K562 (cell line): Measurements from ENCODE around the gene FGF11. TPM values are rescaled to one million over a fixed set of nuclear protein-coding genes. Genes with fewer than 3 reads are reported as not detected.
A peak's percentile ranks its signal among the peaks of the same experiment; 100 is the strongest.

Experiments
- ARID1B ChIP-seq: fragments of 450-650 bp; IDR thresholded peaks from 2 replicates; pipeline ENCODE4 v1.6.1; 2016; ENCODE audit warnings: antibody characterized with exemption, mild to moderate bottlenecking, inconsistent platforms
- BHLHE40 ChIP-seq: IDR thresholded peaks from 2 replicates; pipeline ENCODE4 v1.6.1; 2011; ENCODE audit warnings: low read length, improper control_type of control experiment
- CXXC5 ChIP-seq: fragments of 250-450 bp; sonication (Bioruptor Pico); IDR thresholded peaks from 2 replicates; pipeline ENCODE4 v1.8.0; 2022; ENCODE audit warnings: inconsistent platforms, mild to moderate bottlenecking, moderate library complexity
- DACH1 ChIP-seq: fragments of 450-650 bp; IDR thresholded peaks from 2 replicates; pipeline ENCODE4 v1.6.1; 2018; ENCODE audit not compliant: partially characterized antibody
- ETS2 ChIP-seq: IDR thresholded peaks from 2 replicates; pipeline ENCODE4 v1.6.1; 2016; ENCODE audit warnings: borderline replicate concordance, missing genetic modification characterization, mild to moderate bottlenecking, moderate library complexity, missing compliant biosample characterization; ENCODE audit not compliant: poor library complexity, severe bottlenecking
- HDAC6 ChIP-seq: IDR thresholded peaks from 2 replicates; pipeline ENCODE4 v1.6.1; 2012; ENCODE audit warnings: low read depth, mild to moderate bottlenecking, control low read depth, inconsistent platforms, low read length, moderate library complexity
- HMG20B ChIP-seq: fragments of 250-450 bp; sonication (Bioruptor Pico); IDR thresholded peaks from 2 replicates; pipeline ENCODE4 v1.5.0; 2021; ENCODE audit warnings: mild to moderate bottlenecking
- KLF10 ChIP-seq: fragments of 250-450 bp; sonication (Bioruptor Pico); IDR thresholded peaks from 2 replicates; pipeline ENCODE4 v1.6.1; 2021; ENCODE audit warnings: matching md5 sums
- MAFF ChIP-seq: IDR thresholded peaks from 2 replicates; pipeline ENCODE4 v1.6.1; 2012; ENCODE audit warnings: low read length, improper control_type of control experiment
- PHTF2 ChIP-seq: fragments of 250-450 bp; sonication (Bioruptor Pico); IDR thresholded peaks from 2 replicates; pipeline ENCODE4 v1.5.0; 2021; ENCODE audit warnings: mild to moderate bottlenecking
- POLR2AphosphoS2 ChIP-seq: IDR thresholded peaks from 2 replicates; pipeline ENCODE4 v1.6.1; 2012; ENCODE audit warnings: low read length, improper control_type of control experiment
- SP1 ChIP-seq: sonication (generic); formaldehyde crosslinking; IDR thresholded peaks from 2 replicates; pipeline ENCODE4 v1.8.1; 2022; ENCODE audit warnings: mild to moderate bottlenecking, missing genetic modification reagents
- SP2 ChIP-seq: IDR thresholded peaks from 2 replicates; pipeline ENCODE4 v1.6.1; 2011; ENCODE audit warnings: mild to moderate bottlenecking, low read depth, low read length, moderate library complexity; ENCODE audit not compliant: poor library complexity, severe bottlenecking; ENCODE audit errors: extremely low read depth
- TCF7L2 ChIP-seq: fragments of 150-350 bp; IDR thresholded peaks from 2 replicates; pipeline ENCODE4 v1.6.1; 2016; ENCODE audit warnings: low read depth, mild to moderate bottlenecking, low read length, moderate library complexity
- polyA plus RNA-seq, 8 experiments: library from polyadenylated mRNA; depleted of rRNA in 4 of 8; stranded (reverse) in 5 of 8; unstranded in 3 of 8; fragments of >200 nt; fragmentation: Nextera tagmentation in 2 of 8; fragmentation: Illumina TruSeq in 1 of 8; extraction: Ambion mirVana in 2 of 8; extraction: Trizol in 1 of 8; gene quantifications; 2 replicates each; pipeline versions ENCODE4 v1.2.1 to v1.2.3, GENCODE V29; 2011 to 2014; ENCODE audit warnings: inconsistent platforms in 1 of 8, missing spikeins in 1 of 8
- total RNA-seq, 7 experiments: library from RNA; depleted of rRNA in 6 of 7; stranded (reverse); fragments of >200 nt in 6 of 7; fragmentation: Illumina TruSeq in 2 of 7; extraction: Trizol in 2 of 7; gene quantifications; 2 replicates each; pipeline versions ENCODE4 v1.2.1 to v1.2.3, GENCODE V29; 2011 to 2021; ENCODE audit warnings: low replicate concordance in 1 of 7
- TF ChIP-seq, protein P1 (sequence below): fragments of 200-400 bp; formaldehyde crosslinking; IDR thresholded peaks from 2 replicates; pipeline ENCODE4 v1.6.1; 2017; ENCODE audit warnings: mild to moderate bottlenecking, low read depth, low read length, moderate library complexity
- TF ChIP-seq, protein P2 (sequence below), 2 experiments: IDR thresholded peaks; 2 replicates each; pipeline ENCODE4 v1.6.1; 2011; ENCODE audit warnings: borderline replicate concordance in 1 of 2, control low read depth in 1 of 2, low read depth in 1 of 2, low read length in 1 of 2, mild to moderate bottlenecking in 1 of 2, mixed read lengths in 1 of 2, moderate library complexity in 1 of 2; ENCODE audit not compliant: insufficient read depth in 1 of 2, insufficient read length in 1 of 2, poor library complexity in 1 of 2, severe bottlenecking in 1 of 2; ENCODE audit errors: extremely low read depth in 1 of 2
- TF ChIP-seq, protein P3 (sequence below): fragments of 250-450 bp; sonication (Bioruptor Pico); IDR thresholded peaks from 2 replicates; pipeline ENCODE4 v1.4.0; 2020

FGF11 gene
- total and polyA plus RNA-seq, 9 of the 15 experiments (the other 6 are each of a cell fraction or from before 2014, with no cell fraction given) = 1.2 to 7.5 (median 3.0) TPM

- no peak for TF ChIP-seq HDAC6
- TF ChIP-seq POLR2AphosphoS2 = no peak
- no peak for TF ChIP-seq PHTF2 (CRISPR knock-in tag)
- TF ChIP-seq TCF7L2 = no peak
- no peak for TF ChIP-seq MAFF
- 0 out of 2 replicates have a peak, but pooled peaks have one; percentile 37 for TF ChIP-seq SP1 (CRISPR knock-in tag)
- TF ChIP-seq, protein P1, sequence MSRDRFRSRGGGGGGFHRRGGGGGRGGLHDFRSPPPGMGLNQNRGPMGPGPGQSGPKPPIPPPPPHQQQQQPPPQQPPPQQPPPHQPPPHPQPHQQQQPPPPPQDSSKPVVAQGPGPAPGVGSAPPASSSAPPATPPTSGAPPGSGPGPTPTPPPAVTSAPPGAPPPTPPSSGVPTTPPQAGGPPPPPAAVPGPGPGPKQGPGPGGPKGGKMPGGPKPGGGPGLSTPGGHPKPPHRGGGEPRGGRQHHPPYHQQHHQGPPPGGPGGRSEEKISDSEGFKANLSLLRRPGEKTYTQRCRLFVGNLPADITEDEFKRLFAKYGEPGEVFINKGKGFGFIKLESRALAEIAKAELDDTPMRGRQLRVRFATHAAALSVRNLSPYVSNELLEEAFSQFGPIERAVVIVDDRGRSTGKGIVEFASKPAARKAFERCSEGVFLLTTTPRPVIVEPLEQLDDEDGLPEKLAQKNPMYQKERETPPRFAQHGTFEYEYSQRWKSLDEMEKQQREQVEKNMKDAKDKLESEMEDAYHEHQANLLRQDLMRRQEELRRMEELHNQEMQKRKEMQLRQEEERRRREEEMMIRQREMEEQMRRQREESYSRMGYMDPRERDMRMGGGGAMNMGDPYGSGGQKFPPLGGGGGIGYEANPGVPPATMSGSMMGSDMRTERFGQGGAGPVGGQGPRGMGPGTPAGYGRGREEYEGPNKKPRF = no peak
- TF ChIP-seq, protein P2, sequence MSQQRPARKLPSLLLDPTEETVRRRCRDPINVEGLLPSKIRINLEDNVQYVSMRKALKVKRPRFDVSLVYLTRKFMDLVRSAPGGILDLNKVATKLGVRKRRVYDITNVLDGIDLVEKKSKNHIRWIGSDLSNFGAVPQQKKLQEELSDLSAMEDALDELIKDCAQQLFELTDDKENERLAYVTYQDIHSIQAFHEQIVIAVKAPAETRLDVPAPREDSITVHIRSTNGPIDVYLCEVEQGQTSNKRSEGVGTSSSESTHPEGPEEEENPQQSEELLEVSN (IDR thresholded peaks at IDR 0.05; ENCODE audit: borderline replicate concordance in 1 of 2, extremely low read depth in 1 of 2, insufficient read depth in 1 of 2, insufficient read length in 1 of 2, low read depth in 1 of 2, low read length in 1 of 2, poor library complexity in 1 of 2, severe bottlenecking in 1 of 2) = peak; percentile 61 to 66
- TF ChIP-seq SP2 = no peak
- TF ChIP-seq, protein P3, sequence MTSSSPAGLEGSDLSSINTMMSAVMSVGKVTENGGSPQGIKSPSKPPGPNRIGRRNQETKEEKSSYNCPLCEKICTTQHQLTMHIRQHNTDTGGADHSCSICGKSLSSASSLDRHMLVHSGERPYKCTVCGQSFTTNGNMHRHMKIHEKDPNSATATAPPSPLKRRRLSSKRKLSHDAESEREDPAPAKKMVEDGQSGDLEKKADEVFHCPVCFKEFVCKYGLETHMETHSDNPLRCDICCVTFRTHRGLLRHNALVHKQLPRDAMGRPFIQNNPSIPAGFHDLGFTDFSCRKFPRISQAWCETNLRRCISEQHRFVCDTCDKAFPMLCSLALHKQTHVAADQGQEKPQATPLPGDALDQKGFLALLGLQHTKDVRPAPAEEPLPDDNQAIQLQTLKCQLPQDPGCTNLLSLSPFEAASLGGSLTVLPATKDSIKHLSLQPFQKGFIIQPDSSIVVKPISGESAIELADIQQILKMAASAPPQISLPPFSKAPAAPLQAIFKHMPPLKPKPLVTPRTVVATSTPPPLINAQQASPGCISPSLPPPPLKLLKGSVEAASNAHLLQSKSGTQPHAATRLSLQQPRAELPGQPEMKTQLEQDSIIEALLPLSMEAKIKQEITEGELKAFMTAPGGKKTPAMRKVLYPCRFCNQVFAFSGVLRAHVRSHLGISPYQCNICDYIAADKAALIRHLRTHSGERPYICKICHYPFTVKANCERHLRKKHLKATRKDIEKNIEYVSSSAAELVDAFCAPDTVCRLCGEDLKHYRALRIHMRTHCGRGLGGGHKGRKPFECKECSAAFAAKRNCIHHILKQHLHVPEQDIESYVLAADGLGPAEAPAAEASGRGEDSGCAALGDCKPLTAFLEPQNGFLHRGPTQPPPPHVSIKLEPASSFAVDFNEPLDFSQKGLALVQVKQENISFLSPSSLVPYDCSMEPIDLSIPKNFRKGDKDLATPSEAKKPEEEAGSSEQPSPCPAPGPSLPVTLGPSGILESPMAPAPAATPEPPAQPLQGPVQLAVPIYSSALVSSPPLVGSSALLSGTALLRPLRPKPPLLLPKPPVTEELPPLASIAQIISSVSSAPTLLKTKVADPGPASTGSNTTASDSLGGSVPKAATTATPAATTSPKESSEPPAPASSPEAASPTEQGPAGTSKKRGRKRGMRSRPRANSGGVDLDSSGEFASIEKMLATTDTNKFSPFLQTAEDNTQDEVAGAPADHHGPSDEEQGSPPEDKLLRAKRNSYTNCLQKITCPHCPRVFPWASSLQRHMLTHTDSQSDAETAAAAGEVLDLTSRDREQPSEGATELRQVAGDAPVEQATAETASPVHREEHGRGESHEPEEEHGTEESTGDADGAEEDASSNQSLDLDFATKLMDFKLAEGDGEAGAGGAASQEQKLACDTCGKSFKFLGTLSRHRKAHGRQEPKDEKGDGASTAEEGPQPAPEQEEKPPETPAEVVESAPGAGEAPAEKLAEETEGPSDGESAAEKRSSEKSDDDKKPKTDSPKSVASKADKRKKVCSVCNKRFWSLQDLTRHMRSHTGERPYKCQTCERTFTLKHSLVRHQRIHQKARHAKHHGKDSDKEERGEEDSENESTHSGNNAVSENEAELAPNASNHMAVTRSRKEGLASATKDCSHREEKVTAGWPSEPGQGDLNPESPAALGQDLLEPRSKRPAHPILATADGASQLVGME (CRISPR knock-in tag) = no peak
- no peak for TF ChIP-seq HMG20B
- TF ChIP-seq BHLHE40 = peak; percentile 97
- no peak for TF ChIP-seq ETS2
- TF ChIP-seq KLF10 (CRISPR knock-in tag) = no peak
- peak; percentile 86 for TF ChIP-seq ARID1B
- peak; percentile 74 for TF ChIP-seq CXXC5 (CRISPR knock-in tag)
- TF ChIP-seq DACH1 = no peak
These were observed 36.6 kb downstream of the FGF11 start (continued) for GRCh38 chr17:7475764-7476422.
